ES-I3 (cell line): ENCODE measurements around the gene HPD.
A peak's percentile ranks its signal among the peaks of the same experiment; 100 is the strongest.

ENCODE experiments used
- H3K36me3 ChIP-seq: 2 replicates; pipeline ENCODE4 v1.6.1; 2013; ENCODE audit warnings: mild to moderate bottlenecking, low read length, control low read depth, moderate library complexity; ENCODE audit not compliant: insufficient read depth
- H3K4me1 ChIP-seq: 2 replicates; pipeline ENCODE4 v1.6.1; 2013; ENCODE audit warnings: mild to moderate bottlenecking, control low read depth, low read length; ENCODE audit not compliant: insufficient read depth
- H3K9ac ChIP-seq: 2 replicates; pipeline ENCODE4 v1.6.1; 2013; ENCODE audit warnings: low read depth, mild to moderate bottlenecking, low read length, moderate library complexity
- H3K9me3 ChIP-seq: 2 replicates; pipeline ENCODE4 v1.6.1; 2013; ENCODE audit warnings: mild to moderate bottlenecking, low read length, moderate library complexity; ENCODE audit not compliant: control insufficient read depth, insufficient read depth

HPD gene

DNA sequence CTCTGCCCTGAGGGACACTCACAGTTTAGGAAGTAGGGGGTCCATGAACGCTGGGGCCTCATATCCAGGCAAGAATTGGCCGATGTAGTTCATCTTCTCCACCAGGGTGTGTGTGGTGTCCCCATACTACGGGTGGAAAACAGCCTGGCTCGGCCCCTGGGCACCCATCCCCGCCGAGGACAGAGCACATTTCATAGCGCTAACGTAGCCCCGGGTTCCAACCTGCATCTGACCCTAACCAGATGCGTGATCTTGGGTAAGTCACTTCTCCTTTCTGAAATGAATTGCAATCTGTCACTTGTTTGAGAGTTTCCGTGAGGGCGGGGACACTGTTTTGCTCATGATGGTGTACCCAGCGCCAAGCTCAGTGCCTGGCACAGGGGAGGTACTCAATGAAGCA is 9.0 kb downstream of the HPD start:
- Histone ChIP-seq H3K36me3 (no peaks in the 10 kb centered on the region), H3K9me3 (no peaks in the 10 kb centered on the region), H3K9ac (no peak overlapping the region), H3K4me1 (no peaks in the 10 kb centered on the region)

DNA sequence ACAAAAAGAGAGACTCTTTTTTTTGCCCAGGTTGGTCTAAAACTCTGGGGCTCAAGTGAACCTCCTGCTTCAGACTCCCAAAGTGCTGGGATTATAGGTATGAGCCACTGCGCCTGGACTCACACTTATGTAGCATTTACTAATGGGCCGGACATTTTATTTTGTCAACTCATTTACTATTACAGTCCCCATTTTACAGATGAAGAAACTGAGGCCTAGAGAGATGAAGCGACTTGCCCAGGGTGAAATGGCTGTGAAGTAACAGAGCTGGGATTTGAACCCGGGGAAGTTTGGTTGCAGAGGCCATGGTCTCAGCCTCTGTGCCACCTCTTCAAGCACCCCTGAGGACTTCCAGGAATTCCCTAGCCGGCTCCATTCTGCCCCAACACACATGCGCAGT is 9.4 kb downstream of the HPD start:
- Histone ChIP-seq H3K9ac (no peak overlapping the region), H3K4me1 (no peaks in the 10 kb centered on the region), H3K36me3 (no peaks in the 10 kb centered on the region), H3K9me3 (no peaks in the 10 kb centered on the region)

DNA sequence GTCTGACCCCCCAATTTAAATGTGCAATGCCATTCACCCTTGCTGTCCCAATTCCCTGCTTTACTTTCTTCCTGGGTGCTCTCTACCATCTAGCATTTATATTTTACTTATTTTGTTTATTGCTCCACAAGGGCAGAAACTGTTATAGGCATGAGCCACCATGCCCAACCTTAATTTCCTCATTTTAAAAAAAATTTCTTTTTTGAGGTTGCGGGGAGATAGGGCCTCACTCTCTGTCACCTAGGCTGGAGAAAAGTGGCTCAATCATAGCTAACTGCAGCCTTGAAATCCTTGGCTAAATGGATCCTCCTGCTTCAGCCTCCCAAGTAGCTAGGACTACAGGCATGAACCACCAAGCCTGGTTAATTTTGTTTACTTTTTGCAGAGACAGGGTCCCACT is 13.0 kb downstream of the HPD start:
- H3K9ac ChIP-seq, result no peak overlapping the region
- H3K4me1 ChIP-seq, result 0 out of 2 replicates have a peak, but pooled peaks cover 6% of the 10 kb centered on the region
- no peaks in the 10 kb centered on the region for H3K36me3 ChIP-seq
- H3K9me3 ChIP-seq, result no peaks in the 10 kb centered on the region

DNA sequence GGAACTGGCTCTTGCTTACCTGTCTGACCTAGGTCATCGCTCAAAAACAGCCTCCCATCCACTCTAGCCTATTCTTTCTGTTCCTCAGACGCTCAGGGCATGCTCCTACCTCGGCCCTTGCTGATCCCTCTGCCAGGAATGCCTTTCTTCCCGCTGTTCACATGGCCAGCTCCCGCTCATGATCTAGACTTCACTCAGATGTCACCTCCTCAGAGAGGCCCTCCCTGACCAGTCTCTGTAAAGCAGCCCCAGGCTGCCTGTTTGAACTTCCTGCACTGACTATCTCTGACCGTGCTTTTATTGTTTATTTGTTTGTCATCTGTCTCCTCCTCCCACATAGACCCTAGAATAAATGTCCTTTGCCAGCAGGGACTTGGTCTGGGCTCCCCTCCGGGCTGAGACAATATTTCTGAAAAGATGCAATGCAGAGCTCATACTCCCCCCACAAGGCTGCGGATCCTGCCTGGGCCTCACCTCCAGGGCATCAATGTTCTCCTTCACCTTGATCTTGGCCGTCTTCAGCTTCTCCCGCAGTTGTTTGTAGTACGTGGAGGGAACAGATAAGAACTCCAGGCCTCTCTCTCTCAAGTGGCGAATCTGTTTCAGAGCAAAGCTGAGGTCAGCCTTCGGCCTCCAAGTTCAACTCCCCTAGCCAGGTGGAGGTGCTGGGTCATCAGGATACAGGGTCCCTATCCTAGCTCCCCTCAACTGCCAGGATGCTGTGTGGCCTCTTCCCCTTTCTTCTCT is 15.2 kb downstream of the HPD start:
- Histone ChIP-seq H3K9ac (no peak overlapping the region), H3K36me3 (no peaks in the 10 kb centered on the region)

DNA sequence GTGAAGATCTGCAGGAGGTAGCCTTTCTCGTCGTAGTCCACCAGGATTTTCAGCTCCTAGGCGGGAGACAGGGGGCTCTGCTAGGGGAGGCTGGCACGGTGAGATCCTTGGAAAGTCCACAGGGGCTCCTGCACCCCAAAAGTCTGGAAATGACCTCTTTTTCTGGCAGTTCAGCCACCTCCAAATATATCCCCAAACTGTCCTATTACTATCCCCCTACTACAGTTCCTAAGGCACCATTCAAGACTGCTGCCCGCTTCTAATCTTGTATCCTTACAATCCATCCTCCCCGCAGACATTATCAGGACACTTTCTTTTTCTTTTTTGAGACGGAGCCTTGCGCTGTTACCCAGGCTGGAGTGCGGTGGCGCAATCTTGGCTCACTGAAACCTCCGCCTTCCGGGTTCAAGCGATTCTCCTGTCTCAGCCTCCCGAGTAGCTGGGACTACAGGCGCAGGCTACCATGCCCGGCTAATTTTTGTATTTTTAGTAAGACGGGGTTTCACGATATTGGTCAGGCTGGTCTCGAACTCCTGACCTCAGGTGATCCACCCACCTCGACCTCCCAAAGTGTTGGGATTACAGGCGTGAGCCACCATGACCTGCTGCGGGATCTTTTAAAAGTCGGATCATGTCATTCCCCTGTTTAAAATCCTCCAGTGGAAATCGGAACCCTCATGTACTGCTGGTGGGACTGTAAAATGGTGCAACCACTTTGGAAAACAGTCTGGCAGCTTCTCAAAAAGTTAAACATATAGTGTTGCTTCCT is 18.5 kb downstream of the HPD start:
- no peaks in the 10 kb centered on the region for H3K36me3 ChIP-seq
- 0 out of 2 replicates have a peak, but pooled peaks cover 6% of the 10 kb centered on the region for H3K4me1 ChIP-seq
- H3K9me3 ChIP-seq, result no peaks in the 10 kb centered on the region
- peak overlapping the region; percentile 71 for H3K9ac ChIP-seq

More for the DNA sequence above, 15.2 kb downstream of the HPD start:
- Histone ChIP-seq H3K4me1 (0 out of 2 replicates have a peak, but pooled peaks cover 6% of the 10 kb centered on the region), H3K9me3 (no peaks in the 10 kb centered on the region)

DNA sequence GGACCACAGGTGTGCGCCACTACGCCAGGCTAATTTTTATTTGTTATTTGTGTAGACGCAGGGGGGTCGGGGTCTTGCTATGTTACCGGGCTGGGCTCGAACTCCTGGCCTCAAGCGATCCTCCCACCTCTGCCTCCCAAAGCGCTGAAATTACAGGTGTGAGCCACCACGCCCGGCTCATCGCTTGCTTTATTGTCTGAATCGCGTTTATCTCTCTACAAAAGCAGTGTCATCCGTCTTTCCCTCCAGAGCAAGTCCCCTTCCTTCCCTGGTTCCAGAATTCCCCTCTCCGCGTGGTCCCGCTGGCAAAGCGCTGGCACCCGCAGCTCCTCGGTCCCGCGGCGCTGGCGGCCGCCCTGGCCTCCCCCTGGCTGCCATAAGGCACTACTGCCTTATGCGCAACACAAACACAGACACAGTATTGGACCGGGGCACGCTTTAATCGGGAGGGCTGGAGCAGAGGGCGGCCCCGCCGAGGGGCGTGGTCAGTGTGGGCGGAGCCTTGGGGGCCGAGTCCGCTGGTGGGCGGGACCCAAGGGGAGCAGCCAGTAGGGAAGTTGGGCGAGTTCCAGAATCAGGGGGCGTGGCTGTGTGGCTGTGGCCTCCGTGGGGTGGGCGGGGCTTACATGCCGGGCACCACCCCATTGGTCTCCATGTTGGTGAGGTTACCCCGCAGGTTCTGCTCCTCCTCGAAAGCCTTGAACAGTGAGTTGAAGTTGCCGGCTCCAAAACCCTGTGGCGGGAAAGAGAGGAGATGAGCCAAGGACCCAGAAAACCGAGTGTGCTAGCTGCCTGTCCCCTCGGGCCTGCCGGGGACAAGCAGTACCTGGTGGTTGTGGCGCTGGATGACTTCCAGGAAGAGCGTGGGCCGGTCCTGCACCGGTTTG is 19.3 kb downstream of the HPD start:
- Histone ChIP-seq H3K9ac (peak overlapping the region; percentile 71), H3K4me1 (0 out of 2 replicates have a peak, but pooled peaks cover 6% of the 10 kb centered on the region), H3K36me3 (no peaks in the 10 kb centered on the region), H3K9me3 (no peaks in the 10 kb centered on the region)

DNA sequence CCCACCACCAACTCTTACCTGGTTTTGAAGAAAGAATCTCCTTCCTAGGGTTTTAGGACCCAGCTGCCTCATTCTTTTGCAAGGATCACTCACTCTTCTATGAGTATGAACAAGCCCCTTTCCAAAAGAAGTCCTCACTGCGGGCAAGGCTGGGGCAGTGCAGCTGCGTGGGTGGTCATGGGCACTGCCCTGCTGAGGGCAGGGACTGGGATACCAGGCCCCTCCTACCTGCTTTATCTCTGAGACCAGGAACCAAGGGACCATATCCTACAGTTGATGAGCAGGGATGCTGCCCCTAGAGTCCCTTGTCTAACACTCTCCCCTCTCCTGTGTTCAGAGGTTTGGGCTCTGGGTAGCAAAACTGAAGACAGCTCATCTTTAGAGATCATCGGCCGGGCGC is 20.5 kb downstream of the HPD start:
- Histone ChIP-seq H3K9me3 (no peaks in the 10 kb centered on the region), H3K36me3 (no peaks in the 10 kb centered on the region), H3K4me1 (0 out of 2 replicates have a peak, but pooled peaks cover 1% of the 10 kb centered on the region), H3K9ac (no peak overlapping the region; the same call in 1 of the 2 replicates)

DNA sequence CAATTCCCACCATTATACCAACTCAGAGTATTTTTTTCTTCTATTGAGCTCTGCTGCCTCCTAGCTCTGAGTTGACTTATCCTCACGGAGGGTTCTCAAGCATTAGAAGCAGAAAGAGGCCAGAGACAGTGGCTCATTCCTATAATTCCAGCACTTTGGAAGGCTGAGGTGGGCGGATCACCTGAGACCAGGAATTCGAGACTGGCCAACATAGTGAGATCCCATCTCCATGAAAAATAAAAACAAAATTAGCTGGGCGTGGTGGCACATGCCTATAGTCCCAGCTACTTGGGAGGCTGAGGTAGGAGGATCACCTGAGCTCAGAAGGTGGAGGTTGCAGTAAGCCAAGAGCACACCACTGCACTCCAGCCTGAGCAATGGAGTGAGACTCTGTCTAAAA is 21.0 kb downstream of the HPD start:
- no peak overlapping the region for H3K9ac ChIP-seq
- no peaks in the 10 kb centered on the region for H3K4me1 ChIP-seq
- no peaks in the 10 kb centered on the region for H3K36me3 ChIP-seq
- H3K9me3 ChIP-seq, result no peaks in the 10 kb centered on the region

DNA sequence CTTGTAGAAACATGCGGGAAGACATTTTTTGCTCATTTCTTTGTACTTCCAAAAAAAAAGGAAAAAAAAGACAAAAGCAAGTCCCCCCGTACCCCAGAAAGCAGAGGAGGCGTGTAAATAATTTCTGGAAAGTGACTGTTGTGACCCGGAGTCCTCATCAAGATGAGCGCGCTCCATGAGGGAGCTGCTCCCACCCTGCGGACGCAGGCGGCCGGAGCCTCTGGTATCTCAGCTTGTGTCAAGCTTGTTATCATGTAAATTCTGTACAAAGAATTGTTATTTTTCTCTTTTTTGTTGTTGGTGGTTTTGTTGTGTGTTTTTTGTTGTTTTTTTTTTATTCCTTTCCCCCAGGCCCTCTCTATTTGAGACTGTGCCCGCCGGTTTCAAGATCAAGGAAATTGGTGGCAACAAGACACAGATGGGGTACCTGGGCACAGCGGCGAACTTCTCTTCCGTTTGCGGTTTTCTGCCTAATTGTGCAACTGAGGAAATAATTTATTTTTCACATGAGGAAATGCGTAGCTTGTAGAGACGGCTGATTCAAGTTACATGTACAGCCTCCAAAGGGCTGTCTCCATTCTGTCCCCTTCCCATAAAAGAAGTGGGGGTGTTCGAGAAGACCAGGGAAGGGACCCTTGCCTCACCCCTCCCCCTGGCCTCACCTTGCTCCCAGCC is 27.0 kb downstream of the HPD start:
- peaks cover 2% of the 10 kb centered on the region; the same call in 1 of the 2 replicates for H3K36me3 ChIP-seq
- H3K9me3 ChIP-seq, result no peaks in the 10 kb centered on the region
- no peak overlapping the region for H3K9ac ChIP-seq
- no peaks in the 10 kb centered on the region for H3K4me1 ChIP-seq

DNA sequence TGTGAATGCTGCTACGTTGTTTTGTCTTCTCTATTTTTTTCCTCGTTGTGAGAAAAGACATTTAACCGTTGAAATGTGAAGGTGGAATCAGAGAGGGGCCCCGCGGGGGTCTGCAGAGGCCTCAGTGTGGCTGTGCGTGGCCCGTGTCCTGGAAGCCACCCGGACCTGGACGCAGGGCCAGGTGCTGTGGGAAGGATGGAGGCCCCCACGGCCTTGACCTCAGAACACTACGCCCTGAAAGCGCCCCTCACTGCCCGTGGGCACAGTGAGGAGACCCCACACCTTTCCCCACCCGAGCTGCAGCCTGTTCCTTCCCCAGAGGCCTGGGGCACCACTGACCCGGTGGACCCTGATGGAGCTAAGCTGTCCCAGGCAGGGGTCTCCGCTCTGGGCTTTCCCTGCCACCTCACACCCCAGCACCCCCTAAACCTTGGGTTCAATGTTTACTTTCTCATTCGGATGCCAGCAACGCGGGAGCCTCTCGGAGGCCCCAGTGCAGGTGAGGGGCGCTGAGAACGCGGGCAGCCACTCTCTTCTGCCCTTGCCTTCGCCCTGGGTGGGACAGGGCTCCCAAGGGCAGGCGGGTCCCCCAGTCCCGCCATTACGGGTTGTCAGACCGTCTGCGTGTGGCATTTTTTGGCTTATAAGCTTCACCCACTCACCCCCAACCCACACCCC is 27.9 kb downstream of the HPD start:
- Histone ChIP-seq H3K36me3 (peaks cover 2% of the 10 kb centered on the region; the same call in 1 of the 2 replicates), H3K9ac (no peak overlapping the region), H3K9me3 (no peaks in the 10 kb centered on the region), H3K4me1 (no peaks in the 10 kb centered on the region)

DNA sequence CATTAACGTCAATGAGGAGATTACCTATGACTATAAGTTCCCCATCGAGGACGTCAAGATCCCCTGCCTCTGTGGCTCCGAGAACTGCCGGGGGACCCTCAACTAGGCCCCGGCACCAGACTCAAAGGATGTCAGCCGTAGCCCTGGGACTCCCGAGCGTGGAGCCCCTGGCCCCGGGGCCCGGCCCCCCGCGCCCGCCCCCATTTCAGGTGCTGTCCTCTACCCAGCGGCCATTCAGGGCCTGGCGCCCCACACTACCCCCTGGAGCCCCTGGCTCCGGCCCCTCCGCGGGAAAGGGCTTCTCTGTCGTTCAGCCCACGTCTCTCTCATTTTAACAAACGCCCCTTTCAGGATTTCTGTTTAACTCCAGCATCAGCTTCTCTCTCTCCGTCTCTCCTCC is 28.5 kb downstream of the HPD start:
- Histone ChIP-seq H3K9ac (no peak overlapping the region), H3K4me1 (no peaks in the 10 kb centered on the region), H3K9me3 (no peaks in the 10 kb centered on the region), H3K36me3 (peaks cover 2% of the 10 kb centered on the region; the same call in 1 of the 2 replicates)

DNA sequence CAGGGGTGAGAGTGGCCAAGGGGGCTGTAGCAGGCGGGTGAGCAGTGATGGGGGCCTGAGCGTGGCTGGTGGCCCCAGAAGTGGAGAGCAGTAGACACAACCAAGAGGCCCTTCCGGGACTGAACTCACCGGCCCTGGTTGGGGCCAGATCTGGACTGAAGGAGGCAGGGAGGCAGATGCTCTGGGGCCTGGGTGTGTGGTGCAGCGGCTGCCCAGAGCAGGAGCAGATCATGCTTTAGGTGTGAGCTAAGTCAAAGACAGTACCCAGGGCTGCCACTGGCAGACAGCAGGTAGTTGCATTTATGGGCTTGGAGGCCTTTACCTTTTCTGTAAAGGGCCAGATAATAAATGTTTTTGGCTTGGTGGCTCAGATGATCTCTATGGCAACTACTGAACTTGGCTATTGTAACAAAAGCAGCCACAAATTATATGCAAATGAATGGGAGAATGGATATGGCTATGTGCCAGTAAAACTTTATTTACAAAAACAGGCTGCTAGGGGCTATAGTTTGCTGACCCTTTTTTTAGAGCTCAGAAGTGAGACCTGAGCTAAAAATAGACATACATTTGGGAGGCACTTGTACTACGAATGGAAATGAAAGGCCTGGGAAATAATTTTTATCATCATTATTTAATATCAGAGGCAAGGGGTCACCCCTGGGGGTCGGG is 29.3 kb downstream of the HPD start:
- Histone ChIP-seq H3K9me3 (no peaks in the 10 kb centered on the region), H3K36me3 (peaks cover 2% of the 10 kb centered on the region; the same call in 1 of the 2 replicates), H3K4me1 (no peaks in the 10 kb centered on the region), H3K9ac (no peak overlapping the region)

DNA sequence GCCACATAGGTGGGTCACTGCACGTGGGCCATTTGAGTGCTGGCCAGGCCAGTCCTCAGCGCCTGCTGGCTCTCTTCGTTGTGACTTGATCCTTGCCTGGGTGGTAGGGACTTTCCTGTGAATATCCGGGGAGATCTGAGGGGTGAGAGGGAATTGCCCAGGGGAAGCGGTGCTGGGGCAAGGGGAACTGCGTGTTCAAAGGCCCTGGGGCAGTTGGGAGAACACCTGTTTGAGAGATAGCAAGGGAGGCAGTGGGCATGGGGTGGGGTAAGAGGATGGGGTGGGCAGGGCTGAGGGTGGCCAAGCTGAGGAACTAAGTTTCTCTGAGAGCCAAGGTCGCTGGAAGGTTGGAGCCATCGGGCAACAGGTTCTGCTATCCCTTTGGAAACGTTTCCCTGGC is 29.8 kb downstream of the HPD start:
- H3K36me3 ChIP-seq, result peaks cover 2% of the 10 kb centered on the region; the same call in 1 of the 2 replicates
- no peaks in the 10 kb centered on the region for H3K4me1 ChIP-seq
- H3K9ac ChIP-seq, result no peak overlapping the region
- no peaks in the 10 kb centered on the region for H3K9me3 ChIP-seq
